Loucy (cell line): ENCODE results near the gene GTF2IRD1.

Experiments used
- EZH2phosphoT487 ChIP-seq: fragments of 200-600 bp; IDR thresholded peaks from 2 replicates; pipeline ENCODE4 v1.6.1; 2018; ENCODE audit warnings: antibody characterized with exemption, mild to moderate bottlenecking, moderate library complexity, borderline replicate concordance
- TF ChIP-seq, protein P1 (sequence below): fragments of 200-600 bp; sonication (generic); conservative IDR thresholded peaks from 2 replicates; pipeline ENCODE4 v1.5.1; 2014; ENCODE audit warnings: mild to moderate bottlenecking, antibody characterized with exemption, low read length

DNA sequence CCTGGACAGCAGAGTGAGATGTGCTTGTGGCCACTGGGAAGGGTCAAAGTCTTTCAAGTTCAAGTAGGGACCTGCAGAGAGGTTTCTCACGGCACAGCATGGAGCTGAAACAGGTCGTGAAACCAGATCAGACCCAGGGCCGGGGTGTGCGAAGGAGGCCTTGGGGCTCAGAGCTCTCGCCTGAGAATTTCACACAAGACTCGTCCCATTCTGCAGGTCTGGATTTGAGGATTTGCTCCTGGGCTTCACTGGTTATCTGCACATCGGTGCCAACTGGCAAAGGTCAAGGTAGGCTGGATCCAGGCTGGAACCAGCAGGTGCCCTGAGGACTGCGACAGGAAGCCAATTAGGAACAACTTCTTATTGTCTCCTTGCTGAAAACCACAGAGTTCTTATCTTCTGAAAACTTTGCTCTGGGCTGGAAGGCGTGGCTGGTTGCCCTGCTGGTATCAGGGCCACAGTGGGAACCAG lies 179.8 kb downstream of the GTF2IRD1 start:
- TF ChIP-seq, protein P1, sequence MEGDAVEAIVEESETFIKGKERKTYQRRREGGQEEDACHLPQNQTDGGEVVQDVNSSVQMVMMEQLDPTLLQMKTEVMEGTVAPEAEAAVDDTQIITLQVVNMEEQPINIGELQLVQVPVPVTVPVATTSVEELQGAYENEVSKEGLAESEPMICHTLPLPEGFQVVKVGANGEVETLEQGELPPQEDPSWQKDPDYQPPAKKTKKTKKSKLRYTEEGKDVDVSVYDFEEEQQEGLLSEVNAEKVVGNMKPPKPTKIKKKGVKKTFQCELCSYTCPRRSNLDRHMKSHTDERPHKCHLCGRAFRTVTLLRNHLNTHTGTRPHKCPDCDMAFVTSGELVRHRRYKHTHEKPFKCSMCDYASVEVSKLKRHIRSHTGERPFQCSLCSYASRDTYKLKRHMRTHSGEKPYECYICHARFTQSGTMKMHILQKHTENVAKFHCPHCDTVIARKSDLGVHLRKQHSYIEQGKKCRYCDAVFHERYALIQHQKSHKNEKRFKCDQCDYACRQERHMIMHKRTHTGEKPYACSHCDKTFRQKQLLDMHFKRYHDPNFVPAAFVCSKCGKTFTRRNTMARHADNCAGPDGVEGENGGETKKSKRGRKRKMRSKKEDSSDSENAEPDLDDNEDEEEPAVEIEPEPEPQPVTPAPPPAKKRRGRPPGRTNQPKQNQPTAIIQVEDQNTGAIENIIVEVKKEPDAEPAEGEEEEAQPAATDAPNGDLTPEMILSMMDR = no peak
- TF ChIP-seq EZH2phosphoT487 = no peak
